ENCODE measurements around the gene HRH4. TPM values are rescaled to one million over a fixed set of nuclear protein-coding genes. Genes with fewer than 3 reads are reported as not detected.

The HRH4 gene
- total RNA-seq, 1 donor from 2014 or later: not detected

DNA sequence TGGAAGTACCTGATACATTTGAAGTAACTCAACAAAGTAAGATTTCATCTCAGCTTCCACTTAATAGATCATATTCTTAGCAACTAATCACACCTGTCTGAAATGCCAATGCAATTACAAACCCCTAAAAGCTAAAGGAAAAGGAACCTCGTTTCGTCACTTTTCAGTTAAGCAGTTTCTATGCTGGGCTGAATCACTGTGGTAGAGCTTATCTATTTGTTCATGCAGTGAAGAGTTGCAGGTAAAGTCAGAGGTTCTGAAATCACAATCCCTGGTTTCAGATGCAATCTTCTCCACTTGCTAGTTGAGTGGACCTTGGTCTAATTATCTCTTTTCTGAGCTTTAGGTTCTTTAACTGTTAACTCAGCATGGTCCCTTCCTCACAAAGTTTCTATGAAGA, 6.3 kb downstream of the HRH4 start:
- no peak for DNase-seq

DNA sequence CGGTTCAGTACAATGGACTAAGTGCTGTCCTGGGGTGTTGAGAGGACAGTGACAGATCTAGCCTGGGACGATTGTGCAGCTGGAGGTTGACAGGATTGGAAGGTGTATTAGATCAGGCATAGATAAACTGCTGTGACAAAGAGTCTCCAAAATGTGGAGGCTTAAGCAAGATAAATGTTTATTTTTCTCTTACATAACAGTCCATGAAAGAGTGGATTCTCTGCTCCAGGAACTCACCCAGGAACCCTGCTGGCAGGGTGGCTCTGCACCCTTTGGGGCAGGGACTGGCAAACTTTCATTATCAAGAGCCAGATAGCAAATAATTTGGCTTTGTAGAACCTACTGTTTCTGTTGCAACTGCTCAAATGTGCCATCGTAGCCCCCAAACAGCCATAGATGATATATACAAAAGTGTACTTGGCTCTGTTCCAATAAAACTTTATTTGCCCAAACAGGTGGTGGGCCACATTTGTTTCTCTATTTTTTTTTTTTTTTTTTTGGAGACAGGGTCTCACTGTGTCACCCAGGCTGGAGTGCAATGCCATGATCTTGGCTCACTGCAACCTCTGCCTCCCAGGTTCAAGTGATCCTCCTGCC, 9.7 kb downstream of the HRH4 start:
- DNase-seq: no peak

DNA sequence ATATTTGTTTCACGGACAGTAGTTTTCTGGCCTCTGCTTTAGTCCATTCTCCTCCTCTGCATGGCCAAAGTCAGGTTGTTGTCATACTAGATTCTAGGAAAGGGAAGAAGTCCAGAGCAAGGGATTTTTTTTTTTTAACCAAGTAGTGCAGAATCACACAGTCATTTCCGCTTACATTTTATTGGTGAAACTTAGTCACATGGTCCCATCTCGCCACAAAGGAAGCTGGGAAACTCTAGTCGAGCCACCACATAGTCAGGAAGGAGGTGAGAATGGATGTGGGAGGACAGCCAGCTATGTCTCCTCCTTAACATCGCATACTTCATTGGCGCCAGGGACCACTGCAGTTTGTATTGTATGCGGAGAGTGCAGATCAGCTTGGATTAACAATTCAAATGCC, 10.4 kb downstream of the HRH4 start:
- DNase-seq: no peak

DNA sequence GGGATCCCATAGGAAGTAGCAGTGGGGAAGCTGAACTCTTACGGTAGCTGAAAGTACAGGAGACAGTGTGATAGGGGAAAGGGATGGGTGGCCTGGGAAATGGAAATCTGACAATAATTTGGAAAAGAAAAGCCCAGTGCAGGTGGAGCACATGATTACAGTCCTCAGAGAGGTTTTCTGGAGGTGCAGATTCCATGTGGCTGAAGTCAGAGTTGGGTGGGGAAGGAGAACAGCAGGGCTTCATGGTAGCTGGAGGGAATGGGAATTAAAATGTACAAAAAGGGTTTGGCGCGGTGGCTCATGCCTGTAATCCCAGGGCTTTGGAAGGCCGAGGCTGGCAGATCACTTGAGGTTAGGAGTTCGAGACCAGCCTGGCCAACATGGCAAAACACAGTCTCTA, 12.2 kb downstream of the HRH4 start:
- no peak for DNase-seq

DNA sequence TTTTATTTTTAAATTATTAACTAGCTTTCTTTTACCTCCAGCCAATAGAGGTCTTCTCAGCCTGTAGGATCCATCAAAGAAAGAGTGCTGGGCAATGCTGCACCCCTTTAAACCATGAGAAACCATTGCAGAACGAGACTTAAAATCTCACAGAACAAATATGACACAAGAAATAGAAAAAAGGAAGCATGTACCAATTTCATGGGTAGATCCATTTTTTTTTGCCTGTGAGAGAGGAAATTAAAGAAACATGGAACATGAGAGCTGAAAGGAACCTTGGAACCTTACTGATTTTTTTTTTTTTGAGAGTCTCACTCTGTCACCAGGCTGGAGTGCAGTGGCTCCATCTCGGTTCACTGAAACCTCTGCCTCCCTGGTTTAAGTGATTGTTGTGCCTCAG, 14.0 kb downstream of the HRH4 start:
- DNase-seq: no peak

DNA sequence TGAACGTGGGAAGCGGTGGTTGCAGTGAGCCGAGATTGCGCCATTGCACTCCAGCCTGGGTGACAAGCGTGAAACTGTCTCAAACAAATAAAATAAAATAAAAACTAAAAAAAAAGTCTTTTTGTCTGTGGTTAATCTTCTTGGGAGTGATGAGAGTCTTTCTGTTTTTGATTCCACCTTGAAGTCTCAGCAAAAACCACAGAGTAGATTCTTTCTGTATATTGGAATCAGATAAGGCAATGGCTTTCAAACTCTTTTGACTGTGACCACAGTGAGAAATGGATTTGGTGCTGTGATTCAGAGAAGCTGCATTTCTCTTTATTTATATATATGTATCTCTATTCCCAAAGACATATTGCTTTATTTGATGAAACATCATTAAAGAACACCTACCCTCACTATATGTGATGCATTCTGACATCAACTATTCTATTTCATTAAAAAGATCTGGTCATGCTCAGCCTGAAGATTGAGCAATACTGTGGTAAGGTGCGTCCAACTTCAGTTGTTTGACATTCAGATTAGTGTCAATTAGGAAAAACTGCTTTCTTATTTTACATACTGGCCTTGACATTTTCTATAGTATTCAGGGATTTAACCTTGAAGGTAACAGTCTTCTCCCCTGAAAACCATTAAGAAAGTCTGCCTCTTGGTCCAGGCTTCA, 15.6 kb downstream of the HRH4 start:
- DNase-seq: no peak

DNA sequence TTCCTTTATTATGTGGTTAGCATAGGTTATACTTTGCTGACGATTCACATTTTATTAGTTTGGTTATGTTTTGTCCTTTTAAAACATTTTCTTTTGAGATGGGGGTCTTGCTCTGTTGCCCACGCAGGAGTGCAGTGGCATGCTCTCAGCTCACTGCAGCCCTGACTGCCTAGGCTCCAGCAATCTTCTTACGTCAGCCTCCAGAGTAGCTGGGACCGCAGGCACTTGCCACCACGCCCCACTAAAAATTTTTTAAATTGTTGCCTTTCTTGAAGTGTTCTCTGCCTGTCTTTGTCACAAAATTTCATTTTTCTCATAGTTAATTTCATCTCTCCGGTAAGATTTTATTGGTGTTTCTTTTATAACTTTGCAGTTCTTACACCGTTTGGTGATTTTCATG, 18.9 kb downstream of the HRH4 start:
- no peak for DNase-seq

DNA sequence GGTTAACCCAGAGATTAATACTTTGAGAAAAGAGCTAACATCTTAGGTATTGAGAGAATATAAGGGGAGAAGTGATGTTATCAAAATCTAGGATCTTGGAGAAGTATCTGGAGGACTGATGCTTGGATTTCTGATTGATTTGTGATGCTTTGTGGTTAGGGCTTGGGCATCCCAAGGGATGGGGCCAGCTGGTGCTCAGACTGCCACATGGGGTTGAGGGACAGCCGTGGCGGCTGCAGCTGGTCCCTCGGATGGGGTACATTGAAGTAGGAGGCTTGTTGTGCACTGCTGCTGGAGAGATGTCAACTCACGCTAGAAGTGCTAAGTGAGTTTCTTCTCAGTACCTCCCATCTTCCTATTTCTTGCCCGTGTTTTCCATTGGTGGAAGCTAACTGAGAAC, 22.4 kb downstream of the HRH4 start:
- DNase-seq: no peak

DNA sequence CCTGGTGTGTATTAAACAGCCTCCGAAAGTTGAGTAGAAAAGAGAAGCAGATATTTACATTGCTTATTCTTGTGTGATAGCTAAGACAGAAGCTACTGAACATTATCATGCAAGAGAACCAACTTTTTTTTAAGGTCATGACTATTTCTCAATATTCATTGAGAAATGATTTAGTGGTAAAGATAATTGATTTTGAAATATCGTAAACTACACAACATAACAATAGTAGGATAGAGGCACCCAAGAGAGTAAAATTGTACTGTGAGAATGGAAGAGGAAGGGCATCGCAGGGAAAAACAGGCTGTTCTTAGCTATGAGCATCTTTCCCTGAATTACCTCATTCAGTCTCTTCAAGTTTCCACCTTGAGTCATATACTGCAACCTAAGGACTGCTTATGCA, 25.2 kb downstream of the HRH4 start:
- no peak for DNase-seq

DNA sequence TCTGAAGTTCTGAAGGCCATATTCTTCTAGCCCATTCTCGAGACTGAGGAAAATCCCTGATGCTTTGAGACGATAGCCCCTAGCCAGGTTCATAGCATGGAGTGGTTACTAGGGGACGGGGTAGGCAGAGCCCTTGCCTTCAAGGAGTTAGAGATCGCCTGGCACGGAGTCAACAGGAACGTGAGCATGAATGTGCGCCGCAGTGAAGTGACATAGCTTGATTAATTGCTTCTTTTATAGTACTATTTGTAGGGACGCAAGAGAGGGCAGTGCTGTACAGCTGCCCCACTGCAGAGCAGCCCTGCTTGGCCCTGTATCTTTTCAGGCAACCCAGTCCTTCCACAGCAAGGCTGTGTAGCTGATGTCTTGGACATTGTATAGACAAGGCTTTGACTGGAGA, 26.2 kb downstream of the HRH4 start:
- no peak for DNase-seq

DNA sequence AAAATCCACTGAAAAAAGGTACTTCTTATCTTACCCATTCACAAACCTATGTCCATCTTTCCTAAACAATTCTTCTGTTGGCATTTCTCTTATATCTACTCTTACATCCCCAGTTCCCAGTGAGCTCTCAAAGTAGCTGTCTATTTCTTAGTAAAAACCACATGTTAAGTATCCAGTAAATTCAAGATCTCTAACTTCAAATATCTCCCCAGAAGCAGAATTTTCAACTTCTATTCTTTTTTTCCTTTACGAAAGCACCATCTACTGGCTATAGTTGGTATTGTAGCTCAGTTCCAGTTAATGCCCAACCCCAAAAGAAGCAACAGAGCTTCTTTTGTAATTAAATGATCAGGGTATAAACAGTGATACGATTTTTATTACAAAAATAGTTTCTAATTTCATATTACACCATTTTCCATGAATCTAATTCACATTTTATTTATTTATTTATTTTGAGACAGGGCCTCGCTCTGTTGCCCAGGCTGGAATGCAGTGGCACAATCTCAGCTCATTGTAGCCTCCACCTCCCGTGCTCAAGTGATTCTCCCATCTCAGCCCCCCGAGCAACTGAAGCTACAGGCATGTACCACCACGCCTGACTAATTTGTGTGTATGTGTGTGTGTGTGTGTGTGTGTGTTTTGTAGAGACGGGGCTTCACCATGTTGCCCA, 28.5 kb downstream of the HRH4 start:
- no peak for DNase-seq

DNA sequence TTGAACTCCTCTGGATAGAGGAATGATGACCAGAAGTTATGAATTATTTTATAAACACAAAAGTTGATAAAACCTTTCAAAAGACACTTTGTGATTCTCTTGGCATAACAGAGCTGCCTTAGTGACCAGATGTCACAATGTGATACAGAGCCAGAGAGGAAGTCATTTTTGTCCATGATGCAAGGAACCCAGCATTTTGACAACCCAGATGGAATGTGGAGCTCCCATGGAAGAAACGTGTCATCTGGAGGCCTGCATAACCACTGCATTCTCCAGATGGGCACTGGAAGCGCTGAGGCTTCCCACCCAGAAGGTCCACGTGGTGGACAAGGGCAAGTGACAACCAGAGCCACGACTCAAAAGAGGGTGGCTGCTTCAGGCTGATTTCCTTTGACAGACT, 30.1 kb downstream of the HRH4 start:
- no peak for DNase-seq

DNA sequence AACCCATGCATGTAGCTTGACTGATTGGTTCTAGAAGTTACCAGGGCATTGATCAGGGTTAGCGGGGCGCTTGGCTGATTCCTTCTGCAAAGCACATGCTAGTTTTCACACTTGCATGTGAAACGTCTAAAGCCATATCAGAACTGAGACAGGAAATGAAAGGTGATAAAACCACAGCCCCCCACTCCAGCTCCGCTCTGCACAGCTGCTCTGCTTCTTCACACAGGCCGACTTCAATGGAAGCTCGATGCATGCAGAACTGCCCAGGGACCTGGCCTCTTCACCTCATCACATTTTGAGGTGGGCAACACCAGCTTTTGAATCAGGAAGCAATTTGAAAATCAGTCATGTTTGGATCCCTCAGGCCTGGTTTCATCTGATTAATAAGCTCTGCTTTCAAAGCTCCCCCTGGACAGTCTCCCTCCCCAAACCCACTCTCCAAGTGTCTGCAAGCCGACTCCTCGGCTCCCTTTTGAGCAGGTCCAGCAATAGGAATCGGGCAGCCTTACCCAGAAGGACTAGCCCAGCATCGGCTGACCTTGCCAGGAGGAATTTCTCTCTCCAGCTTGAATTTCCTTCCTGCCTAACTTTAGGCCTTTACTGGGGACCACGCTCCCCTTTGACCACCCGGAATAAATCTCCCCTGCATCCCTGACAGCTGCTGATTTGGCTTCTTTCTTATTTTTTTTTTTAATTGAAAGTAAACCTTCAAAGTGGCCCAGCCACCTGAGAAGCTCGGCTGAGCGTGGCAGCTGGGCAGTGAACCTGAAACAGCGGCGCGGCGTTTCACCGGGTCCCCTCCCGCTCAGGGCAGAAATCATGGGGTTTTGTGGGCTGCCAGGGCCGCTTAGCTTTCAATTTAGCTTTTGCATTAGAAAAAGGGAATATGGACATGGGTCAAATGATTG, 31.7 kb downstream of the HRH4 start:
- DNase-seq: no peak

DNA sequence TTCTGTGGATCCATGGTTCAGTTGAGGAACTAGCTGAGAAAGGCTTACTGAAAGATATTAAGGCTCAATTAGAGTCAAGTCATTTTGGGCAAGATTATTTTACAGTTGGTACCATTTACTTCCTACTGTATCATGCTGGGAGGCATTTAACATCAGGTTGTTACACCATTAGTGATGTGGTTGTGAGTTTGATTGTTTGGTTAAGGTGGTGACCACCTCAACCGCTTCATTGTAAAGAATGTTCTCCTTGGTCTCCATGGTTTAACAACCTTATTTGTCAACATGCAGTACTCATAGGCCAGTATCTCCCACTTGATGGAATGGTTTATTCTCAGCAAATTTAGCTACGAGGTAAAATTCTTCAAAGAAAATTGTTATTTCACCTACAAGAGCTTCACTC, 34.1 kb downstream of the HRH4 start:
- no peak for DNase-seq

DNA sequence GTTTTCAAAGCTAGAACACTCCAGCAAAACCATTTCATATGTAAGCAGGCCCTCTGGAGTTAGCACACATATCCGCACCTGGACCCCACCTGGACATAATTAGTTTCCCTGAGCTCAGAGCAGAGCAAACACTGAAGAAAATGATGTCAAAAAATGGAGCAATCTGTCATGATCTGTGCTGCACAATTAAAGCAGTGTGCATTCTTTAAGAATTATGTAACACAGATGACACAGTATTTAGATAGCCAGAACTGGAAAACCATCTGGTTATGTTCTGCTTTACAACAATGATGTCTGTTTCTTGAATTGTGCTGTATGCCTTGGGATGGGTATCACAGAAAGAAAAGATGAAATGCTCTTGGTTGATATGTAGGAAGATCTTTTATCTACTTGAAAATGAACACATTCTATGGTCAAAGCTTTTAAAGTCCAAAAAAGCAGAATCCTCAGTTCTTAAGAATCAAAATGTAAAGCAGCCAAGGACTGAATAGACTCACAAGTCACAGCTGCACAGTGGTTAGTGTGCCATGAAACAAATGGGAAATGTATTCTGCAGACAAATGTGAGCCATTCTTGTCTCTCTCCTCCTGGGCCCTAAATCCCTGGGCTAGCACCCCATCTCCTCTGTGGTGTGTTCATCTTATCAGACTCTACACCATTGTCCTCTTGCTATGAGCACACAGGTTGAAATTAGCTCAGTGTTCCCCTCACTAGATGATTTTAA, 36.8 kb downstream of the HRH4 start:
- no peak for DNase-seq

DNA sequence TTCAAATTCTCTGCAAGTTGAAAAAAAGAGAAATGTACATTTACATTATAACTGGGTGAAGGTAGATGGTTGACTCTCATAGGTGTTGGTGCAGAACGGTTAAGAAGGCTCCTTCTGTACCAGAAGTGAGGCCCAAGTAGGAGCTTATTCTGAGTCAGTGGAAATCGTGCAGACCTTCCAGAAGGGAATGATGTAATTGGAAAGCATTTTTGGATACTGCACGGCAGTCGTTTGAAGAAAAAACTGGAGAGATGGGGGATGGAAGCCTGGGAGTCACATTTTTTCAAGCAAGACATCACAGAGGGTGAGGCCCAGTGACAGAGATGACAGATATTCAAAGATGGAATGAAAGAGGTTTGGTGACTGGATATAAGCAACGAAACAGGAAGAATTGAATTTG, 39.4 kb downstream of the HRH4 start:
- DNase-seq: no peak

DNA sequence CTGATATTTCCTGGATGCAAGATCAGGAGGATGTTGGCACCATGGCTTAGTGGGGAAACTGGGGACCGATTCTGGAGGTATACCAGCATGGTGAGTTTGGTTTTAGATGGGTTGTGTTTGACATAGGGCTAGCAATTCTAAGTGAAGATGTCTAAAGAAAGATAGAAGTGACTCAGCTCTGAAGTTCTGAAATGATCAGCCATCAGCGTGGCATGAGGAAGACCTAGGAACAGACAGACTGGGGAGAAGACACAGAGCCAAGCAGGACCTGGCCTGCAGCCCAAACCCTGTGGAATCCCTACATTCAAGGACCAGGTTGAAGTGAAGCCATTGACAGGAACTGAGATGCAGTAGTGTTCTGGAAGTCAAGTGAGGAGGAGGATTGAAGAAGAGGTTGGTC, 39.8 kb downstream of the HRH4 start:
- DNase-seq: no peak

DNA sequence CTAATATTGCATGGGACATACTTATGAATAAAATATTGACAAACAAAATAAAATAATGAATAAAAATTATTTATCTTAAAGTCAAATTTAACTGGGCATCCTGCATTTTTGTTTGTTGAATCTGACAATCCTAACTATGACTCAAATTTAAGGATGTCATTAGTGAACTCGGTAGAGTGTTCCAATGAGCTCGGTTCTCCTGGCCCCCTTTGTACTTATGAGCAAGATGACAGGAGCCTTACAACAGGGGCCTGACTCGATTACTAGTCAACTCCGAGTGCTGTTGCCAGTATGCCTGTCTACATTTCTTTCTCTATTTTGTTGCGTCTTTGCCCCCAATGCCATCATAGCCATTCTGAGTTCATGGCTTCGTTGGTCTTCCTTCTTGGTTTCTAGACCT, 40.3 kb downstream of the HRH4 start:
- no peak for DNase-seq

DNA sequence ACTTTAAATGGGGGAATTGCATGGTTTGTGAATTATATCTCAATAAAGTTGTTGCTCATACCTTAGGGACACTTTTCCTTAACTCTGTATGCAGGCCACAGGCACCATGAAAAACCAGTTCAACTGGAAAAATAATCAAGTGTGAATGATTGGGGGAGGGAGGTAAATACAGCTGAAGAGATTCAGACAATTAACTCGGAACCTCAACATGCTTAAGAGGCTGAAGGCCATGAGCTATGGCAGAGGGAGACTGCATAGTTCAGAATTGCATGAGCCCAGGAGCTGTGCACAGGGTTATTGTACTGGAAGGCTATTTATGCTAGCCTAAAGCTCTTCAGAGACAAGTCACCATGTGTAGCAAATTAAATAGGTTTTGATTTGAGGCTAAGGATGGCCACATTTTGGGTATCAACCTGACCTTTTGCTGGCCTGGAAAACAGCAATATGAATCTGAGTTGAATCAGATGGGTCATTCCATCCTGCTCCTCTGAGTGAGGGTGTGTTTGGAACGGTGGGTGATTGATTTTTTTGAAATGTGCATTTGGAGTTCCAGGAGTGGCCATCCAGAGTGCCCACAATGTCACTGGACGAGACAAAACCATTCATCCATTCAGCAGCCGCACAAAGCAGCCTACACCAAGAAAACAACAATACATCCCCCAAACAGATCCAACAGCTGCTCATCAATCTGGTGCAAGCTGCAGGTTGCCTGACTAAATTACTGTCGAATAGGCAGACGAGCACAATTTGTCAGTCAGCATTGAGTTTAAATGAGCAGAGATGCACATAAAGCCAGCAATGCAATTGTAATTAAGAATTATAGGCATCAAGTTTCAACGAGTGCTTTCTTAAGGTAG, 42.5 kb downstream of the HRH4 start:
- no peak for DNase-seq

DNA sequence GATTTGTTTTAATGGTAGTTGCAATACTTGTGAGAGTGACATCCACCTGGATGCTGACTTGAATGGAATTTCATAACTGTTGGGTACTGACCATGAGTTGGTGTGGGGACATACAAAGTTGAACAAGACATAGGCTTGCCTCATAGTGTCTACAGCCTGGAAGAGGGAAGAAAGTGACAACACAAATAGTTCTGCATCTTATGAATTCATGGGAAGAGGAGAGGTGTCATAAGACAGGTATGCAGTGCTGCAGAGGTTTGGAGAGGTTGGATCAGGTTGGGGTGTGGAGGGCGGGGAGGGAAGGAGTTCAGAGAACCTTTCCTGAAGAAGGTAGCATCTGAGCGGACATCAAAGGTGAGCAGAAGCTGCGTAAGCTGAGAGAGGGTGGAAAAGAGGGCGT, 44.0 kb downstream of the HRH4 start:
- no peak for DNase-seq

DNA sequence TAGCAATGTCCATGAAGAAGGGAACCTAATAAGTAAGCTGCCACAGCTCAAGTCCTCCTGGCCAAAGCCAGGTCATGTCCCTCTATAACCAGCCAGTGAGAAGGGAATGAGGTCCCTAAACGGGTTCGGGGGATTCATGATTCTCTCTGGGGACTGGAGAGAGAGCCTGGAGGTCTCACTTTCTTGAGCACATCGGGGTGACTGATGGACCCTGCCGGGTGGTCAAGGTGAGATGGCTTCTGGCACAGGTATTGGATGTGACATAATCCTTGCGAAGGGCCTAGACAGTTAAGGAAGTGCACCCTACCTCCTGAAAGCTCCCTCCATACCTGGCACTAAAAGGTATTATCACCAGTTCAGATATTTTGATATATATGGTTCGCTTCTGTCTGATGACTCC, 45.7 kb downstream of the HRH4 start:
- DNase-seq: no peak

All from occipital lobe (tissue), 2 donors.